ENCODE results near the gene PRIM1.
"Not testable (repeated sequence)": the region's sequence is repeated elsewhere in the genome, so short reads cannot be mapped to it uniquely, and the experiment has no call there.

Gene PRIM1

DNA sequence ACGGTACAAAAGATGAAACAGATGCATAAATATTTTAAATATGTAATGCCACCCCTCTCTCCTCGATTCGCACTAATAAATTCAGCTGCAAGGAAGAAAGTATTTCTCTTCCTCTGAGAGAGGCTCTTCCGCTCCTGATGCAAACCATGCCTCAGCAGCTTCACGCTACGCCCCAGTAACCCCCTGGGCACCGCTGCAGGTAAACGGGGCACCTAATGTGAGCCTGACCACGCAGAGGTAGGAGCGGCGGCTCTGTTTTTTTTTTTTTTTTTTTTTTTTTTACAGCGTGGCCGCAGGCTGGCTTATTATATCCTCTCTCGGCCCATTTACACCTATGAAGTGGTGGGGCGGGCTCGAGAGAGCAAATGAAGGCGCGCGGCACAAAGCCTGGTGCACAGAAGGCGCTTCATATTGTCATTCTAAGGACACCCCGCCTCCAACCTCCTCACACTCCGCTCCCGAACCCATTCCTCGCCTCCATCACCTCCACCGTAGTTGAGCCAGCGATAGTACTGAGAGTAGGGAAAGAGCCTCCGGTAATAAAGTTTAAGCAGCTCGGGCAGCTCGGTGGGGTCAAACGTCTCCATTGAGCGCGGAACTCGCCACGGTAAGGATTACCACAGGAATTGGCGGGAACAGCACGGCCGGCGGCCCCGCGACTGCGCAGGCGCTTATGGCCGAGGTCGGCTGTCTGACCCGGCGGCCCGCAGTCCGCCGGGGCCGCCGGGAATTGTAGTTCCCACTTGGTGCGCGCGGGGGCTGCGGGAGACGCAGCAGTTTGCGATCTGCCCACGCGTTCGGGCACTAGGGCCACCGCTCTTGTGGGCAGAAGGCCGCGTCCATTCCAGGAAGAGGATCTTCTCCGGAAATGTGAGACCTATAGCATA, at the start of gene PRIM1:
Gene PRIM1, minus strand, starts transcription at position 612 of the 887 bp plus-strand sequence. Its CDS starts 25 bp downstream, at position 587.
- peak in 13 of 14 donors; percentile 13 to 90 (median 75) for DNase-seq

DNA sequence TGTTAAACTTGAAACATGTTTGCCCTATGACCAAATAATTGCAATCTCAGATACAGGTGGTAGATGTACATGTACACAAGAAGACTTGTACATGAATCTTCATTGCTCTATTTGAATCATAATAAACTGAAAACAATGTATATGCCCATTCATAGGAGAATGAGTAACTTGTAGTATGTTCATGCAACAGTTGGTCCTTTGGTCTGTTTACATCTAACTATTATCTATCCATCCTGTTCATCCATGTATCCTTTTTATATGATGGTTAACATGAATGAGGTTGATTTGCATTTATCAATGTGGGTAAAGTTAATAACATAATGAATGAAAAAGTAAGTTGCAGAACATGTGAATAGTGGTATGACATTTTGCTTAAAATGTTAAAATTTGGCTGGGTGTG, 48.1 kb upstream of the PRIM1 start:
- no peak for DNase-seq

DNA sequence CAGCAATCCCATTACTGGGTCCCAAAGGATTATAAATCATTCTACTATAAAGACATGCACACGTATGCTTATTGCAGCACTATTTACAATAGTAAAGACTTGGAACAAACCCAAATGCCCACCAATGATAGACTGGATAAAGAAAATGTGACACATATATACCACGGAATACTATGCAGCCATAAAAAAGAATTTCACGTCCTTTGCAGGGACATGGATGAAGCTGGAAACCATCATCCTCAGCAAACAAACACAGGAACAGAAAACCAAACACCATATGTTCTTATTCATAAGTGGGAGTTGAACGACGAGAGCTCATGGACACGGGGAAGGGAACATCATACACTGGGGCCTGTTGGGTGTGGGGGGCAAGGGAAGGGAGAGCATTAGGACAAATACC, 47.2 kb upstream of the PRIM1 start:
- not testable (repeated sequence) for DNase-seq

GRCh38 chr12:56795791-56796190, 43.7 kb upstream of the PRIM1 start:
- not testable (repeated sequence) for DNase-seq

DNA sequence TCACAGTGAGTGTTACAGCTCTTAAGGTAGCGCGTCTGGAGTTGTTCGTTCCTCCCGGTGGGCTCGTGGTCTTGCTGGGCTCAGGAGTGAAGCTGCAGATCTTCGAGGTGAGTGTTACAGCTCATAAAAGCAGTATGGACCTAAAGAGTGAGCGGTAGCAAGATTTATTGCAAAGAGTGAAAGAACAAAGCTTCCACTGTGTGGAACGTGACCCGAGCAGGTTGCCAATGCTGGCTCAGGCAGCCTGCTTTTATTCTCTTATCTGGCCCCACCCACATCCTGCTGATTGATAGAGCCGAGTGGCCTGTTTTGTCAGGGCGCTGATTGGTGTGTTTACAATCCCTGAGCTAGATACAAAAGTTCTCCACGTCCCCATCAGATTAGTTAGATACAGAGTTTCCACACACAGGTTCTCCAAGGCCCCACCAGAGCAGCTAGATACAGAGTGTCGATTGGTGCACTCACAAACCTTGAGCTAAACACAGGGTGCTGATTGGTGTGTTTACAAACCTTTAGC, 43.0 kb upstream of the PRIM1 start:
- DNase-seq: not testable (repeated sequence)

- not testable (repeated sequence) for DNase-seq
Measured at GRCh38 chr12:56793124-56793523, 41.0 kb upstream of the PRIM1 start.

DNA sequence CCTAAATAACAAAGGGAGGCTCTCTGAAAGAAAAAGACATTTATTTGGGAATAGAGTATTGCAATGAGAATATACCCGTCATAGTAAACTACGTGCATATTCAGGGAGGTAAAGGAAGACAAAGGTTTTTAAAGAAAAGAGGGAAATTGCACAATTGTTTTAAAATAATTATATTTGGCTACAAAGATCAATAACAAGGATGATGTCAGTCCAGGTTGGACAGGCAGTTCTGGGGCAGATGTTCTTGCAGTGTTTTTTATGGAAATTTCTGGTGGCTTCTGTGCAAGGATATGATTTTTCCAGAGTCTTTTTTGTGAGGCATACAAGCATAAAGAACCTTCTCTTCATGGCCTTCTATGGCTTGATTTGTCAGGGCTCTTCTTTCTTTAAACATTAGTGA, 40.6 kb upstream of the PRIM1 start:
- no peak for DNase-seq

GRCh38 chr12:56789429-56789828, 37.3 kb upstream of the PRIM1 start:
- DNase-seq: not testable (repeated sequence)

DNA sequence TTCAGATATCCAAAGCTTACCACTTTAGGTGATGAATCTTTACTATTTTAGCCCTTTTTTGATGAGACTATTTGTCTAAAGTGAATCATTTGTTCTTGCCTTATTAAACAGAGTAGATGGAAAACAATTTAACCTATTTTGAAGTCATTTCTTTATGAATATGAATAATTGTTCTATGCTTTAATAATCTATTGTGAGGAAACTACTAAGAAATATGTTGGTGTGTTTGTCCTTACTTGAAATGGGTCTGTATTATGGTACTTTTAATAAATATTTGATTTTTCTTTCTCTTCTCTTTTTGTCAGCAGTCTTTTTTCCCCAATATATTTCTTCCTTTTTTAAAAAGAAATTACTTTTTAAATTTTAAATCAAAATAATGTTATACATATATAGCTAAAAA, 35.4 kb upstream of the PRIM1 start:
- no peak for DNase-seq

- no peak for DNase-seq
Measured at GRCh38 chr12:56785874-56786273, 33.8 kb upstream of the PRIM1 start.

DNA sequence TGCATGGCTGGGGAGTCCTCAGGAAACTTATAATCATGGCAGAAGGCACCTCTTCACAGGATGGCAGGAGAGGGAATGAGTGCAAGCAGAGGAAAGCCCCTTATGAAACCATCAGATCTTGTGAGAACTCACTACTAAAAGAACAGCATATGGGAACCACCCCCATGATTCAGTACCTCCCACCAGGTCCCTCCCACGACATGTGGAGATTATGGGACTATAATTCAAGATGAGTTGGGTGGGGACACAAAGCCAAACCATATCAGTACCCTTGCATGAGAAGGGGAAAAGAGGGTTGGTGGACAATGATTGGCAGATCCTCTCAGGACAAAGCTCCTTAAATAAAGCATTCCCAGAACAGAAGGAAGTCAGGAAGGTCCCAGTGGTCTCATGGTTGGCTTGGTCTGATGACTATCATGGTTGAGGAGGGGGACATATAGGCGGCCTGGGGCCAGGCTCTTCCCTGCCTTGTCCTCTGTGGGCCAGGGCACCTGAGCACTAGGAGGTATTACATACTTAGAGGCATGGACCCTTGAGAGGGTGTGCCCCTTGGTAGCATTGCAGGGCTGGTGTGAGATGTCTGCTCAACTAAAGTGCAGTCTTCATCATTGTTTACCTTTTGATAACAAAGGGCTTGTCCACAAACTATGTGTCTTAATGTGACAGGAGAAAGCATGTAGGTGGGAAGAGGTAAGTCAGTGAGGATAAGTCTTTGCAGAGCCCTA, 33.2 kb upstream of the PRIM1 start:
- no peak for DNase-seq

- DNase-seq: no peak
Measured at GRCh38 chr12:56781726-56782125, 29.6 kb upstream of the PRIM1 start.

GRCh38 chr12:56778756-56779155, 26.6 kb upstream of the PRIM1 start:
- DNase-seq: no peak

DNA sequence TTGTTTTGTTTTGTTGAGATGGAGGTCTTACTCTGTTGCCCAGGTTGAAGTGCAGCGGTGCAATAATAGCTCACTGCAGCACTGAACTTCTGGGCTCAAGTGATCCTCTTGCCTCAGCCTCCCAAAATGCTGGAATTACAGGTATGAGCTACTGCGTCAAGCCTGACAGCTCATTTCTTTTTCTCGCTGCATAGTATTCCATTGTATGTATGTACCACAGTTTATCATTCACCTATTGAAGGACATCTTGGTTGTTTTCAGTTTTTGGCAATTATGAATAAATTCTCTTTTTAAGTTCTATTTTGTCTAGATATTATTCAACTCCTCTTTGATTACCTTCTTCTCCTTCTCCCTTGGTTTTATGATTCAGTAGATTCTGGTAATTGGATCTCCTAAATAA, 24.5 kb upstream of the PRIM1 start:
- no peak for DNase-seq

- DNase-seq: no peak
Measured at GRCh38 chr12:56775638-56776037, 23.5 kb upstream of the PRIM1 start.

- no peak for DNase-seq
Measured at GRCh38 chr12:56773113-56773512, 21.0 kb upstream of the PRIM1 start.

GRCh38 chr12:56772625-56773024, 20.5 kb upstream of the PRIM1 start:
- DNase-seq: no peak

DNA sequence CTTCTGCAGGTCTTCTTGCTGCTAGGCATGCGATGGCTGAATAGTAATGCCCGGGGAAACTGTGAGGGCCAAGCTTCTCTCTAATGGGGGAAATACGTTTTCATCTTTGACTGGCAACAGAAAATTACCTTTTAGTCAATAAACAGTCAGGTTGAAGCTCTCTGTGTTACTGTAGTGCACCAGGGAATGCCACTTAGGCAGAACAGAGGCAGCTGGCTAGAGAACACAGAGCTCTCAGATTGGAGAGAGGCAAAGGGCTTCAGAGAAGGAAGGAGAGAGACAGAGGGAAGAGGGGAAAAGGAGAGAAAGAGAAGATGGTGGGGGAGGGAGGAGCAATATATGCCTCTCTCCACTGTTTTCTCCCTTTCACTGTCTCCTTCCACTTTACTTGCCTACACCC, 17.7 kb upstream of the PRIM1 start:
- DNase-seq: no peak

- no peak for DNase-seq
Measured at GRCh38 chr12:56768424-56768823, 16.3 kb upstream of the PRIM1 start.

- peak in 2 of 14 donors; percentile 10 to 16 for DNase-seq
Measured at GRCh38 chr12:56766535-56766934, 14.4 kb upstream of the PRIM1 start.

- no peak for DNase-seq
Measured at GRCh38 chr12:56763753-56764657, 11.9 kb upstream of the PRIM1 start.

DNA sequence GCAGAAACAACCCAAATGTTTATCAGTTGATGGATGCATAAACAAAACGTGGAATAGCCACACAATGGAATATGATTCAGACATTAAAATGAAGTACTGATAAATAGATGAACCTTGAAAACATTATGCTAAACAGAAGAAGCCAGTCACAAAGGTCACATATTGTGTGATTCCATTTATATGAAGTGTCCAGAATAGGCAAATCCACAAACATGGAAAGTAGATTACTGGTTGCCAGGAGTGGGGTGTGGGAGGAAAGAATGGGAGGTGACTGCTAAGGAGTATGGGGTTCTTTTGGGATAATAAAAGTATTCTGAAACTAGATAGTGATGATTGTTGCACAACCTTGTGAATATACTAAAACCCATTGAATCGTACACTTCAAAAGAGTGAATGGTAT, 9.7 kb upstream of the PRIM1 start:
- DNase-seq: no peak
